ENCODE data around the gene NGF. TPM values are rescaled to one million over a fixed set of nuclear protein-coding genes. Genes with fewer than 3 reads are reported as not detected.
A peak's percentile ranks its signal among the peaks of the same experiment; 100 is the strongest.
"Not testable (repeated sequence)": the region's sequence is repeated elsewhere in the genome, so short reads cannot be mapped to it uniquely, and the experiment has no call there.

NGF gene
- total RNA-seq: 10 to 100 TPM in 2 of 4 donors, 1 to 10 TPM in 2; 2.3 to 19.2 (median 10.2) TPM

GRCh38 chr1:115337633-115338456 is at the start of gene NGF:
TSS of gene NGF (minus strand) at chr1:115338249. CDS start at chr1:115286795, 51,454 bp downstream.
- TF ChIP-seq, protein P1, sequence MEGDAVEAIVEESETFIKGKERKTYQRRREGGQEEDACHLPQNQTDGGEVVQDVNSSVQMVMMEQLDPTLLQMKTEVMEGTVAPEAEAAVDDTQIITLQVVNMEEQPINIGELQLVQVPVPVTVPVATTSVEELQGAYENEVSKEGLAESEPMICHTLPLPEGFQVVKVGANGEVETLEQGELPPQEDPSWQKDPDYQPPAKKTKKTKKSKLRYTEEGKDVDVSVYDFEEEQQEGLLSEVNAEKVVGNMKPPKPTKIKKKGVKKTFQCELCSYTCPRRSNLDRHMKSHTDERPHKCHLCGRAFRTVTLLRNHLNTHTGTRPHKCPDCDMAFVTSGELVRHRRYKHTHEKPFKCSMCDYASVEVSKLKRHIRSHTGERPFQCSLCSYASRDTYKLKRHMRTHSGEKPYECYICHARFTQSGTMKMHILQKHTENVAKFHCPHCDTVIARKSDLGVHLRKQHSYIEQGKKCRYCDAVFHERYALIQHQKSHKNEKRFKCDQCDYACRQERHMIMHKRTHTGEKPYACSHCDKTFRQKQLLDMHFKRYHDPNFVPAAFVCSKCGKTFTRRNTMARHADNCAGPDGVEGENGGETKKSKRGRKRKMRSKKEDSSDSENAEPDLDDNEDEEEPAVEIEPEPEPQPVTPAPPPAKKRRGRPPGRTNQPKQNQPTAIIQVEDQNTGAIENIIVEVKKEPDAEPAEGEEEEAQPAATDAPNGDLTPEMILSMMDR (IDR thresholded peaks at IDR 0.05): no peak
- no peak for DNase-seq (ENCODE audit: low spot score)
- ATAC-seq (ENCODE audit: low FRiP score): peak; percentile 86

DNA sequence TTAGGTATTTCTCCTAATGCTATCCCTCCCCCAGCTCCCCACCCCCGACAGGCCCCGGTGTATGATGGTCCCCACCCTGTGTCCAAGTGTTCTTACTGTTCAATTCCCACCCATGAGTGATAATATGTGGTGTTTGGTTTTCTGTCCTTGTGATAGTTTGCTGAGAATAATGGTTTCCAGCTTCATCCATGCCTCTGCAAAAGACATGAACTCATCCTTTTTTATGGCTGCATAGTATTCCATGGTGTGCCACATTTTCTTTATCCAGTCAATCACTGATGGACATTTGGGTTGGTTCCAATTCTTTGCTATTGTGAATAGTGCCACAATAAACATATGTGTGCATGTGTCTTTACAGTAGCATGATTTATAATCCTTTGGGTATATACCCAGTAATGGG is 45.4 kb upstream of the NGF start:
- not testable (repeated sequence) for ATAC-seq (ENCODE audit: low FRiP score); DNase-seq (ENCODE audit: low spot score)

GRCh38 chr1:115379943-115380342 is 41.9 kb upstream of the NGF start:
- ATAC-seq (ENCODE audit: low FRiP score) (no peak), DNase-seq (ENCODE audit: low spot score) (no peak)
- TF ChIP-seq, protein P1 (IDR thresholded peaks at IDR 0.05): no peak

DNA sequence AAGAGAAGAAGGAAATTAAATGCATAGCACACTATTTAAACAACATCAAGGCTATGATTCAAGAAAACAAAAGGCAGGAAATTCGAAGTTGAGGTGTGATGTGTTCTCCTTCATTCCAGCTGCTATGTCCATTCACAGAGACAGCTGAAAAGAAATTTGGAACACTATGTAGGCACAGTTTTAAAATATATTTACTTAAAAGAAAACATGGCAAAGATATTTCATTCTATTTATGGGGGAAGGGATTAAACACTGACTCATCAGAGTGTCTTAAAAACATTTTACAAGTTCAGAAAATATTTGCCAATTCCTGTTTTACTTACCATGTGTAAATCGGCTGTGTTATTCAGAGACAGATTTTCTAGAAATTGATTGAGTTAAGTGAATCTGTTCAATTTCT is 39.4 kb upstream of the NGF start:
- TF ChIP-seq, protein P1 (IDR thresholded peaks at IDR 0.05): no peak
- ATAC-seq (ENCODE audit: low FRiP score) (no peak), DNase-seq (ENCODE audit: low spot score) (no peak)

DNA sequence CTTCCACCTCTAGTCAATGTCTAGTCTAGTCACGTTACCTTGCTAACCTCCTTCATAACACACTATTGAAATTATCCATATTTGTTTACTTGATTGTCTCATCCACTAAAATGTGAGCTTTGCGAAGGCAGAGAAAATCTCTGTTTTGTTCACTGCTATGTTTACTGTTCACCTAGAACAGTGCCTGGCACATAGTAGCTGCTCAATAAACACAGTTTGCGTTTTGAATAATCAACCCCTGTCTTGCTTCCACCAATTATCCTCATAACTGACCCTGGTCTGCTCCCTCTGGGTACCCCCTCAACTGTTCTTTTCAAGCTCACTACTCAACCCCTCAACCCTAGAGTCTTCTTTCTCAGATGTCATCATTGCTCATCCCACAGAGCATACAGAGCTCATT is 36.5 kb upstream of the NGF start:
- DNase-seq (ENCODE audit: low spot score) (no peak), ATAC-seq (ENCODE audit: low FRiP score) (no peak)
- TF ChIP-seq, protein P1 (IDR thresholded peaks at IDR 0.05): no peak

GRCh38 chr1:115373305-115373704 is 35.3 kb upstream of the NGF start:
- no peak for DNase-seq (ENCODE audit: low spot score)
- TF ChIP-seq, protein P1 (IDR thresholded peaks at IDR 0.05): no peak
- ATAC-seq (ENCODE audit: low FRiP score): no peak

DNA sequence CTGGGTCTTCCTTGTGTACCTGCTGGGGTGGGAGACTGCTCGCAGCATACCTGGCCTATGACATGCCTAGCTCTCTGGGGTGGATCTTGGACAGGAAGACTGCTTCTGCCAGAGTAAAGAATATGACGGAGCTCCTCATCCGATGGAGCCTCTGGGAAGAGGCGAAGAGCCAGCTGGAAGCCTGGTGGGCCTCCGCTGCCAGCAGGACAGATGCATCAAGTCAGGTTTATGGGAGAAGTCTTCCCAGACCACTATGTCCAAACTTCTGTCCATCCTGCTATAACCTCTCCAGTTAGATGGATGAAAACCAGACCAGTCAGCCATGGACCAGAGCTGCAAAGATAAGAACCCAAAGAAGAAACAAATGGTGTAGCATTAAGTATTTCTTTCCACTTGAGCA is 27.7 kb upstream of the NGF start:
- ATAC-seq (ENCODE audit: low FRiP score) (no peak), DNase-seq (ENCODE audit: low spot score) (no peak)
- TF ChIP-seq, protein P1 (IDR thresholded peaks at IDR 0.05): no peak
